GM18867 (cell line): ENCODE data around the gene SLC16A2.

Experiments used
- ATAC-seq: cut with Tn5 transposase; IDR thresholded peaks from one replicate; pipeline ENCODE4 v1.9.1; 2021; ENCODE audit warnings: mild to moderate bottlenecking, moderate library complexity; ENCODE audit not compliant: unreplicated experiment

Gene SLC16A2

GRCh38 chrX:74535408-74536151, 114.3 kb downstream of the SLC16A2 start:
- peak; percentile 37 for ATAC-seq

- ATAC-seq: peak; percentile 57
Measured at GRCh38 chrX:74536152-74536831, 115.0 kb downstream of the SLC16A2 start.

GRCh38 chrX:74536832-74537371, 115.6 kb downstream of the SLC16A2 start:
- peak; percentile 5 for ATAC-seq

- no peak for ATAC-seq
Measured at GRCh38 chrX:74540635-74541249, 119.4 kb downstream of the SLC16A2 start.

GRCh38 chrX:74545880-74546523, 124.7 kb downstream of the SLC16A2 start:
- no peak for ATAC-seq

GRCh38 chrX:74546984-74547383, 125.7 kb downstream of the SLC16A2 start:
- no peak for ATAC-seq

GRCh38 chrX:74550295-74550802, 129.1 kb downstream of the SLC16A2 start:
- ATAC-seq: peak; percentile 92

- ATAC-seq: no peak
Measured at GRCh38 chrX:74551934-74552333, 130.6 kb downstream of the SLC16A2 start.

- ATAC-seq: no peak
Measured at GRCh38 chrX:74557378-74557777, 136.1 kb downstream of the SLC16A2 start.

- ATAC-seq: no peak
Measured at GRCh38 chrX:74578137-74578536, 156.8 kb downstream of the SLC16A2 start.

- ATAC-seq: no peak
Measured at GRCh38 chrX:74579597-74580198, 158.4 kb downstream of the SLC16A2 start.
